ENCODE results near the gene CA10. TPM values are rescaled to one million over a fixed set of nuclear protein-coding genes. Genes with fewer than 3 reads are reported as not detected.

Gene CA10
- total RNA-seq, 2 donors from 2014 or later, result 0.26 TPM; not detected in 1

DNA sequence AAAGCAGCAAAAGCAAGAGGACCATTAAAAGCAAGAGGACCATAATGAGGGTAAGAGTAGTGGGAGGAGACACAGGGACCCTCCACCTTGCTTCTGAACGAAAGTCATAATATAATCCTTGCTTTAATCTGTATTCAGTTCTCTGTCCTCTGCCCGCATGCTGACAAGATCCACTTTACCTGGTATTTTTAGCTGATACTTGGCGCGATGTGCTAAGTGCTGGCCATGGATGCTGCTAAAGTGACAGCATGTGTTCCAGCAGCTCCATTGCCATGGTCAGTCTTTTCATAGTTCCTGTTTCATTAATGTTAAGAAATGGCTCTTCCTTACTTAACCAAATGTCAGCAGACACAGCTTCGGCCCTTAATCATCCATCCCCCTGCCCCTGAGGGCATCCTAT, 86.8 kb downstream of the CA10 start:
- intact Hi-C loops (cut with DNase I), result no loop called here
- ATAC-seq, result no peak

DNA sequence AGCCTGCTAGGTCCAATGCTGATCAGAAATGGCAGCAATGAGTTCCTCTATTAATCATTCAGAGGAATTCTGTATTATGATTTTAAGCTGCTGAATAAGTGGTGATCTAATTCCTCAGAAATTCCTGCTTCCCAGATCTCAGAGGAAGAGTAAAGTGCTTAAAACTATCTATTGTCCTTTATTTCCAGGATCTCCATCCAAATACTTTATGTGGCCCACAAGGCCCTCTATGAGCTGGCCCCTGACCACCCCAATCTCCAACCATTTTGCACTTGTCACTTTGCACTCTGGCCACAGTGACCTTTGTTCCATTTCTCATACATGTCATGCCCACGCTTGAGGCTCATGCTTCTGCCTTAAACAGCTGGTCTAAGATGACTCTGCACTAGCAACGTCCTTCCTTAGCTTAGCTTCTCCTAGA, 93.7 kb downstream of the CA10 start:
- DNase-seq (no peak), ATAC-seq (no peak)
- intact Hi-C loops (cut with DNase I), result no loop called here
- H3K4me1 ChIP-seq, result no peaks in the 10 kb centered on the region
- peaks cover 0 to 6% (median 0%) of the 10 kb centered on the region in 3 donors for H3K9me3 ChIP-seq
- H3K27me3 ChIP-seq, result no peaks in the 10 kb centered on the region
- no peak overlapping the region for H3K27ac ChIP-seq
- 48 to 53% methylated on average over 2 of the region's 2 CpGs for WGBS, 2 donors
- no peak for TF ChIP-seq POLR2A (IDR thresholded peaks at IDR 0.05)
- TF ChIP-seq, protein P1, sequence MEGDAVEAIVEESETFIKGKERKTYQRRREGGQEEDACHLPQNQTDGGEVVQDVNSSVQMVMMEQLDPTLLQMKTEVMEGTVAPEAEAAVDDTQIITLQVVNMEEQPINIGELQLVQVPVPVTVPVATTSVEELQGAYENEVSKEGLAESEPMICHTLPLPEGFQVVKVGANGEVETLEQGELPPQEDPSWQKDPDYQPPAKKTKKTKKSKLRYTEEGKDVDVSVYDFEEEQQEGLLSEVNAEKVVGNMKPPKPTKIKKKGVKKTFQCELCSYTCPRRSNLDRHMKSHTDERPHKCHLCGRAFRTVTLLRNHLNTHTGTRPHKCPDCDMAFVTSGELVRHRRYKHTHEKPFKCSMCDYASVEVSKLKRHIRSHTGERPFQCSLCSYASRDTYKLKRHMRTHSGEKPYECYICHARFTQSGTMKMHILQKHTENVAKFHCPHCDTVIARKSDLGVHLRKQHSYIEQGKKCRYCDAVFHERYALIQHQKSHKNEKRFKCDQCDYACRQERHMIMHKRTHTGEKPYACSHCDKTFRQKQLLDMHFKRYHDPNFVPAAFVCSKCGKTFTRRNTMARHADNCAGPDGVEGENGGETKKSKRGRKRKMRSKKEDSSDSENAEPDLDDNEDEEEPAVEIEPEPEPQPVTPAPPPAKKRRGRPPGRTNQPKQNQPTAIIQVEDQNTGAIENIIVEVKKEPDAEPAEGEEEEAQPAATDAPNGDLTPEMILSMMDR (IDR thresholded peaks at IDR 0.05), result no peak
- no peaks in the 10 kb centered on the region for H3K36me3 ChIP-seq (replicated peaks in 1 of 2; ENCODE audit: insufficient read depth in 1 of 2, low read depth in 2 of 2)
- H3K4me3 ChIP-seq, result no peak overlapping the region

More for the DNA sequence above, 86.8 kb downstream of the CA10 start:
- Histone ChIP-seq H3K36me3 (replicated peaks in 1 of 2; ENCODE audit: insufficient read depth in 1 of 2, low read depth in 2 of 2) (no peaks in the 10 kb centered on the region), H3K27me3 (no peaks in the 10 kb centered on the region), H3K27ac (no peak overlapping the region), H3K9me3 (peaks cover 0 to 6% (median 0%) of the 10 kb centered on the region in 3 donors), H3K4me3 (no peak overlapping the region), H3K4me1 (no peaks in the 10 kb centered on the region)
- no peak for DNase-seq
- 71 to 74% methylated on average over 5 of the region's 5 CpGs for WGBS, 2 donors
- TF ChIP-seq, protein P1 (IDR thresholded peaks at IDR 0.05), result no peak
- no peak for TF ChIP-seq POLR2A (IDR thresholded peaks at IDR 0.05)

DNA sequence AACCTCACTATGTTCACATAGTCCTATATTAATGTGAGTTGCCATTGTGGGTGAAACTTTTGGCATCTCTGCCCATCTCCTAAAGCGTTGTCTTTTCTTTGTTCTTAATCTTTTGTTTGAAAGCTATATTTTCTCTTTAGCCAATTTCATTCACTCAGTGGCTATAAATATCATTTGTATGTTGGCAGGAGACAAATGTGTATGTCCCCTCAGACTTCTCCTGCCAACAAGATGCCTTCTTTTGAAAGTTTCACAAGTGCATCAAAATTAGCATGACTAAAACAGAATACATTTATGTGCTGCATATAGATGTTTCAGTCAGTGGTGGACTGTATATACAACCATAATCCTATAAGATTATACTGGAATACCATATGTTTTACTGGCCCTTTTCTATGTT, 109.0 kb downstream of the CA10 start:
- Histone ChIP-seq H3K36me3 (replicated peaks in 1 of 2; ENCODE audit: insufficient read depth in 1 of 2, low read depth in 2 of 2) (no peaks in the 10 kb centered on the region), H3K4me3 (no peak overlapping the region), H3K27ac (no peak overlapping the region), H3K4me1 (no peaks in the 10 kb centered on the region), H3K27me3 (no peaks in the 10 kb centered on the region), H3K9me3 (no peaks in the 10 kb centered on the region)
- 67 to 68% methylated on average over 1 of the region's 1 CpG for WGBS, 2 donors
- TF ChIP-seq, protein P1 (IDR thresholded peaks at IDR 0.05), result no peak
- no peak for TF ChIP-seq POLR2A (IDR thresholded peaks at IDR 0.05)
- DNase-seq (no peak), ATAC-seq (no peak)
- intact Hi-C loops (cut with DNase I), result no loop called here

DNA sequence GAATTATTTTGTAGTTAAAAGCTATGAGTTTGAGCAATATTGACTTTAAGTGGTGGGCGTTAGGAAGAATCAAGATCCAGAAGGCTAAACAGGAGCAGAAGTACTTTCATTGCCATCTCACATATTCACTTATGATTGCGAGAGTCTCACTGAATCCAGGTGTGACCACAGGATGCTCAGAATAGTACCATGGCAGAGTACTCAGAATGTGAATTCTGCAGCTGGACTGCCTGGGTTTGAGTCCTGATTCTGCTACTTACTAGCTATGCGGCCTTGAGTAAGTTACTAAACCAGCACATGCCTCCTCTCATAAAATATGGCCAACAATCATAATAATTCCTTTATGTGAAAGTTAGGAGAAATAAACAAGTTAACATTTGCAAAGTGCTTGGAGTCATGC, 109.5 kb downstream of the CA10 start:
- Histone ChIP-seq H3K4me3 (no peak overlapping the region), H3K27ac (no peak overlapping the region), H3K9me3 (no peaks in the 10 kb centered on the region), H3K27me3 (no peaks in the 10 kb centered on the region), H3K4me1 (no peaks in the 10 kb centered on the region), H3K36me3 (replicated peaks in 1 of 2; ENCODE audit: insufficient read depth in 1 of 2, low read depth in 2 of 2) (no peaks in the 10 kb centered on the region)
- no peak for TF ChIP-seq POLR2A (IDR thresholded peaks at IDR 0.05)
- TF ChIP-seq, protein P1 (IDR thresholded peaks at IDR 0.05), result no peak
- 75 to 79% methylated on average over 3 of the region's 3 CpGs for WGBS, 2 donors
- DNase-seq, result no peak
- no peak for ATAC-seq
- intact Hi-C loops (cut with DNase I), result no loop called here

DNA sequence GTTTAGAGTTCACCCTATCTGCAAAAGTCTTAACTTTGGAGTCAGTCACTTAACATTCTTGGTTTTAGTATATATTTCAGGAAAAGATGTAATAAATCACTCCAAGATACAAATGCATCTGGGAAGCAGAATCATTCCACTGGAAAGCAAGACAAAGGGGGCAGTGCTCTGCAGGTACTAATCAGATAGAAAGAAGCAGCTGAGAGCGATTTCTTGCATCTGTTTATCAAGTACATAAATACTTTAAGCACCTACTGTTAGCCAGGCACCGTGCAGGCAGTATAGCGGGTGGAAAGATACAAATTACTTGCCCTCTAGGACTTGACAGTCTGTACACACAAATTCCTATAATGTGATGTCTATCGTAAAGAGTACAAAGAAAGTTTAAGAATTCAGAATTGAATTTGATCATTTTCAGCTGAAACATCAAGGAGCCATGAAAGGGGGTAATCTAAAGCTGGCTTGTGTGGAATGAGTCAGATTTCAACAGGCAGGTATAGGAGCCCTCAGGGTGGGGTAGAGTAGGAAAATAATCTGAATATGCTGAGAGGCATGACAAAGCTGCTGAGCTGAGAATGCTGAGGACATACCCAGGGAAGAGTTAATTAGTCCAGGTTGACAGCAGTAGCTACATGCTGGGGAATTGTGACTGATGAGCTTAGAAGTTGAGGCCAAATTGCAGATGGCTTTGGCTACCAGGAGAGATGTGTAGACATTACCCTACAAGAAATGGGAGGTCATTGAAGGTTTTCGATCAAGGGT, 110.2 kb downstream of the CA10 start:
- 37 to 43% methylated on average over 5 of the region's 5 CpGs for WGBS, 2 donors
- Histone ChIP-seq H3K4me3 (no peak overlapping the region), H3K27ac (no peak overlapping the region), H3K4me1 (no peaks in the 10 kb centered on the region), H3K27me3 (no peaks in the 10 kb centered on the region), H3K36me3 (replicated peaks in 1 of 2; ENCODE audit: insufficient read depth in 1 of 2, low read depth in 2 of 2) (no peaks in the 10 kb centered on the region), H3K9me3 (no peaks in the 10 kb centered on the region)
- ATAC-seq, result no peak
- TF ChIP-seq POLR2A (IDR thresholded peaks at IDR 0.05), result no peak
- TF ChIP-seq, protein P1 (IDR thresholded peaks at IDR 0.05), result no peak
- no peak for DNase-seq
- intact Hi-C loops (cut with DNase I), result no loop called here
